GM21447 (cell line): ENCODE results near the gene TNFSF11.

Experiments
- ATAC-seq: cut with Tn5 transposase; IDR thresholded peaks from one replicate; pipeline ENCODE4 v1.9.1; 2021; ENCODE audit not compliant: unreplicated experiment

The TNFSF11 gene

DNA sequence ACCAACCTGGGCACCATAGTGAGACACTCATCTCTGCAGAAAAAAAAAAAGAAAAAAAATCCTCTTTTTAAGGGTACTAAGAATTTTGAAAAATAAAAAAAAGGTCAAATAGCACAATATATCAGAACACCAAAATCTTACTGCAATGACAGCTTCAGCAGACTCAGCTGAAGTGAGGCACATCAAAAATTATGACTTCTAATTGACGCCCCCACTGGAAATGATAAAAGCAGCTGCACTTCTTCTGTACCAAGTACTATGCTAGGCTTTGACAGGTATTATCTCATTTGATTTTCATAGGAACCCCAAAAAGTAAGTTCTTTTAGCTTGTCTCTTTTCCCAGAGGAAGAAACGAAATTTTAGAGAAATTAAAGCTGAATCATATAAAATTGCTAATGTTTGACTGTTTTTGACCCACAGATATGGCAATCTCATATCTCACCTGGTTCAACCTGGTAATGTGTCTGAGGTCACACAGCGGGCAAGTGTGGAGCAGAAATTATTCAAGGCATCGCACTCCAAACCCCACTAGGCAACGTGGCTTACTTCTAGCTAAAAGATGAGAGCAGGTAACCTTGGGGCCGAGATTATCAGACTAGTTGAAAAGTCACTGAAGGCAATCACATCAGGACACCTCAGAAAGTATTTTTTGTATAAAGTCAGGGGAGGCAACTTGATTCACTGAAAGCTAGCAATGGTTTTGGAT, 78.1 kb downstream of the TNFSF11 start:
- no peak for ATAC-seq

GRCh38 chr13:42652642-42653415, 78.9 kb downstream of the TNFSF11 start:
- no peak for ATAC-seq

DNA sequence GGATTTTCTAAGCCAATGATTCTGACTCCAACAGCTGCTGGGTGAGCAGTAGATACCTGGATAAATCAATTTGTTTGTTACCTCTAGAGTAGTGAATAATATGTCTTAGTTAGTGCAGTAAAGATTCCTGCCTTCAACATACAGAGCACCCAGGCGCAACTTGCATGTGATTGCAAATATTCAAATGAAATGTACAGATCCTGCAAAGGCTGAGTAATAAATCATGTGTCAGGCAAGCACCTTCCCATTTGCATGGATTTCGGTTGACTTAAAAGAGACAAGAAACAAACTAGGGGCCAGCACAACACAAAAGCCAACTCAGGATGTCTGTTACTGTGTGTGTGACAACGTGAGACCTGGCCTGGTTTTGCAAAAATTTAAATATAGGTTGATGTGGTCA, 79.7 kb downstream of the TNFSF11 start:
- ATAC-seq = no peak

DNA sequence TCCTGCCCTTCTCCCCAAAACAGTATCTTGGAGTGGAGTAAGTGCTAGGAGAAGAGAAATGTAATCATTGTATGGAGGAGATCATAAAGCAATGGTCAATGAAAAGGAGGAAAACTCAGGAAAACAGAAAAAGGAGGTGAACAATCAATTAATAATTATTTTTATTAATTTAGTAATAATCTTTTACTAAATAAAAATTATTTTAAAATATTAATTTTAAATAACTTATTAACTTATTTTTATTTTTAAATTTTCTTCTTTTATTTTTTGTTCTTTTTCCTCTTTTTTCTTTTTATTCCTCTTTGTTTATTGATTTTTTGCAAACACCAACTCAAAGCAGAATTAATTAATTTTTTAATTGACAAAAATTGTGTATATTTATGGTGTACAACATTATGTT, 80.3 kb downstream of the TNFSF11 start:
- ATAC-seq = no peak

- no peak for ATAC-seq
Measured at GRCh38 chr13:42654722-42655121, 80.8 kb downstream of the TNFSF11 start.

- ATAC-seq = no peak
Measured at GRCh38 chr13:42656161-42656560, 82.2 kb downstream of the TNFSF11 start.

DNA sequence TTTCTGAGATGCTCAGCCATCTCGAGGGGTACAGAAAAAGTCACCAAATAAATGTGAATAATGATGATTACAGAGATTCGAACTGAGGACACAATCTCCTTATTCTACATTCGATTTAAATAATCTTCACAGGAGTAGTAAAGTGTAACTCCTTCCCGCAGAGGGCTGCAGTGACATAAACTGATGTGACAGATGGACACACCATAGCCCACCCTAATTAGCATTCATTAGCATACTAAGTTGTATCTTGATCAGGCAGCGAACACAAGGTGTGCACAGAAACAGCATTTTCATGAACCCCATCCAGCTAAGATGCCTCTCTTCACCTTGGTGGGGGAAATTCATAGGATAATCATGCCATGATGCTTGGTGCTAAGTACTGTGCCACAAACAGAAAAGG, 83.0 kb downstream of the TNFSF11 start:
- ATAC-seq = no peak
